Caco-2 (cell line): ENCODE results near the gene ELSPBP1. TPM values are rescaled to one million over a fixed set of nuclear protein-coding genes. Genes with fewer than 3 reads are reported as not detected.

Source experiments
- BruUV-seq: library from RNA; stranded (reverse); fragments of 400-500 nt; replicated peaks from 2 replicates; lab custom pipeline; 2021; lab: Mats Ljungman, UMichigan
- CTCF ChIA-PET: fragments of 300-600 bp; sonication (Branson Sonifier 250); formaldehyde crosslinking; loops from one replicate; lab custom pipeline; 2022; ENCODE audit warnings: antibody characterized with exemption; lab: Charles Lee
- POLR2A ChIA-PET: fragments of 300-600 bp; sonication (Branson Sonifier 250); formaldehyde crosslinking; loops from one replicate; lab custom pipeline; 2022; ENCODE audit warnings: antibody characterized with exemption; lab: Charles Lee
- DNase-seq, 2 experiments: peaks; one replicate each; pipeline versions ENCODE4 v3.0.0 to v3.0.0-alpha.2; 2020 to 2022
- H3K27me3 ChIP-seq: replicated peaks from 2 replicates; pipeline ENCODE4 v1.6.0; 2011; ENCODE audit warnings: low read length; ENCODE audit not compliant: control insufficient read depth, insufficient read depth
- H3K36me3 ChIP-seq: 2 replicates; pipeline ENCODE4 v1.5.1; 2011; ENCODE audit warnings: low read length; ENCODE audit not compliant: control insufficient read depth, insufficient read depth
- H3K4me1 ChIP-seq: fragments of 250-450 bp; sonication (Bioruptor Pico); 2 replicates; pipeline ENCODE4 v1.5.1; 2020; ENCODE audit warnings: mild to moderate bottlenecking
- H3K4me3 ChIP-seq: 2 replicates; pipeline ENCODE4 v1.5.1; 2011; ENCODE audit warnings: low read depth, mild to moderate bottlenecking, control low read depth, low read length
- H3K9me3 ChIP-seq: fragments of 250-450 bp; sonication (Bioruptor Pico); 2 replicates; pipeline ENCODE4 v1.5.1; 2020; ENCODE audit warnings: mild to moderate bottlenecking, moderate library complexity
- H3K27ac Mint-ChIP-seq: one replicate; pipeline ENCODE4 v1.8.0; 2022; ENCODE audit warnings: mixed read lengths; ENCODE audit not compliant: unreplicated experiment
- H3K27me3 Mint-ChIP-seq: one replicate; pipeline ENCODE4 v1.8.0; 2022; ENCODE audit warnings: mixed read lengths; ENCODE audit not compliant: insufficient read depth, unreplicated experiment
- H3K36me3 Mint-ChIP-seq: one replicate; pipeline ENCODE4 v1.8.0; 2022; ENCODE audit warnings: mild to moderate bottlenecking, mixed read lengths; ENCODE audit not compliant: insufficient read depth, unreplicated experiment
- H3K4me1 Mint-ChIP-seq: one replicate; pipeline ENCODE4 v1.8.0; 2022; ENCODE audit warnings: low read depth, mixed read lengths; ENCODE audit not compliant: unreplicated experiment
- H3K4me3 Mint-ChIP-seq: one replicate; pipeline ENCODE4 v1.8.0; 2022; ENCODE audit warnings: mild to moderate bottlenecking, moderate library complexity, mixed read lengths; ENCODE audit not compliant: unreplicated experiment
- H3K9me3 Mint-ChIP-seq: one replicate; pipeline ENCODE4 v1.8.0; 2022; ENCODE audit warnings: mixed read lengths; ENCODE audit not compliant: unreplicated experiment
- intact Hi-C: fragments of 100-400 bp; cut with micrococcal nuclease; formaldehyde crosslinking; loops from one replicate; pipeline ENCODE4 v1.10.0; 2022; ENCODE audit not compliant: unreplicated experiment
- total RNA-seq: library from RNA; stranded (reverse); gene quantifications from 2 replicates; pipeline ENCODE4 v1.2.3, GENCODE V29; 2022
- TF ChIP-seq, protein P1 (sequence below), 2 experiments: fragments of 200-600 bp in 1 of 2; IDR thresholded peaks; 1 replicate in 1 of 2; 2 replicates in 1 of 2; pipeline versions ENCODE4 v1.5.1 to v1.8.0; 2011 to 2022; ENCODE audit warnings: antibody characterized with exemption in 1 of 2, control low read depth in 1 of 2, inconsistent platforms in 1 of 2, low read depth in 1 of 2, low read length in 1 of 2, mild to moderate bottlenecking in 1 of 2, moderate library complexity in 1 of 2; ENCODE audit not compliant: insufficient read depth in 1 of 2, severe bottlenecking in 1 of 2, unreplicated experiment in 1 of 2

The ELSPBP1 gene
- total RNA-seq, 1 experiment from 2014 or later: not detected

DNA sequence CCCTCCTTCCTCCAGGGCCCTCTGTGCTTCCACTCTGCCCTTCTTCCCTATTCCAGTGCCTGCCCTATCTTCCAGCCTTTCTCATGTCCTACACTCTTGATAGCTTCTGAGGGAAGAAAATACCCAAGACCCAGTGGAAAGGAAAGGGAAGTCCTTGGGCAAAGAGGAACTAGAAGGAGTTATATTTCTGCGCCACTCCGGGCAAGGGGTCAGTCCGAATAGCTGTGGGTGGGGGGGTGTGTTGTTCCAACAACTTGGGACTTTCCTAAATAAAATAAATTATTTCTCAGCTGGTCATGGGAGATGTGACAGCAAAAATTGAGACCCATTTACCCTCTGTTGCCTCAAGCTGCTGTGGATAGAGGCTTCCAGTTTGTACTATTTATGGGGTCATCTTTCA lies 26.3 kb downstream of the ELSPBP1 start:
- Mint-ChIP-seq H3K4me1 (no peaks in the 10 kb centered on the region), H3K4me3 (no peak overlapping the region), H3K27ac (no peak overlapping the region), H3K36me3 (no peaks in the 10 kb centered on the region), H3K27me3 (peaks cover 29% of the 10 kb centered on the region), H3K9me3 (no peaks in the 10 kb centered on the region)
- Histone ChIP-seq H3K4me3 (no peak overlapping the region), H3K36me3 (no peaks in the 10 kb centered on the region), H3K9me3 (no peaks in the 10 kb centered on the region), H3K27me3 (peaks cover 2% of the 10 kb centered on the region), H3K4me1 (no peaks in the 10 kb centered on the region)
- TF ChIP-seq, protein P1, sequence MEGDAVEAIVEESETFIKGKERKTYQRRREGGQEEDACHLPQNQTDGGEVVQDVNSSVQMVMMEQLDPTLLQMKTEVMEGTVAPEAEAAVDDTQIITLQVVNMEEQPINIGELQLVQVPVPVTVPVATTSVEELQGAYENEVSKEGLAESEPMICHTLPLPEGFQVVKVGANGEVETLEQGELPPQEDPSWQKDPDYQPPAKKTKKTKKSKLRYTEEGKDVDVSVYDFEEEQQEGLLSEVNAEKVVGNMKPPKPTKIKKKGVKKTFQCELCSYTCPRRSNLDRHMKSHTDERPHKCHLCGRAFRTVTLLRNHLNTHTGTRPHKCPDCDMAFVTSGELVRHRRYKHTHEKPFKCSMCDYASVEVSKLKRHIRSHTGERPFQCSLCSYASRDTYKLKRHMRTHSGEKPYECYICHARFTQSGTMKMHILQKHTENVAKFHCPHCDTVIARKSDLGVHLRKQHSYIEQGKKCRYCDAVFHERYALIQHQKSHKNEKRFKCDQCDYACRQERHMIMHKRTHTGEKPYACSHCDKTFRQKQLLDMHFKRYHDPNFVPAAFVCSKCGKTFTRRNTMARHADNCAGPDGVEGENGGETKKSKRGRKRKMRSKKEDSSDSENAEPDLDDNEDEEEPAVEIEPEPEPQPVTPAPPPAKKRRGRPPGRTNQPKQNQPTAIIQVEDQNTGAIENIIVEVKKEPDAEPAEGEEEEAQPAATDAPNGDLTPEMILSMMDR (IDR thresholded peaks at IDR 0.05; ENCODE audit: insufficient read depth in 1 of 2, low read depth in 1 of 2, low read length in 1 of 2, severe bottlenecking in 1 of 2, unreplicated experiment in 1 of 2): no peak
- no peak for DNase-seq
- CTCF ChIA-PET: interaction anchor here (0.6 kb wide), 1 partner anchor 56 kb away, joined by 3 read pairs; no protein-coding TSS in a partner anchor
- no TSS peak for BruUV-seq
- POLR2A ChIA-PET: no interaction called here
- intact Hi-C loops: no loop called here

DNA sequence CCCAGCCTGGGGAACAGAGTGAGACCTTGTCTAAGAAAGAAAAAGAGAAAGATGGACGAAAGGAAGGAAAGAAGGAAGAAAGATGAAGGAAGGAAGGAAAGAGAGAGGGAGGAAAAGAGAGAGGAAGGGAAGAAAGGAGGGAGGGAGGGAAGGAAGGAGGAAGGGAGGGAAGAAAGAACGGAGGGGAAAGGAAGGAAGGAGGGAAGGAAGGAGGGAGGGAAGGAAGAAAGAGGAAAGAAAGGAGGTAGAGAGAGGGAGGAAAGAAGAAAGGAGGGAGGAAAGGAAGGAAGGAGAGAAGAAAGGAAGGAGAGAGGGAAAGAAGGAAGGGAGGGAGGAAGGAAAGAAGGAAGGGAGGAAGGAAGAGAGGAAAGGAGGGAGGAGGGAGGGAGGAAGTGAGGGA lies 28.6 kb downstream of the ELSPBP1 start:
- intact Hi-C loops: no loop called here
- Mint-ChIP-seq H3K27me3 (peaks cover 29% of the 10 kb centered on the region), H3K9me3 (no peaks in the 10 kb centered on the region), H3K27ac (no peak overlapping the region), H3K36me3 (no peaks in the 10 kb centered on the region), H3K4me3 (no peak overlapping the region), H3K4me1 (no peaks in the 10 kb centered on the region)
- TF ChIP-seq, protein P1 (IDR thresholded peaks at IDR 0.05; ENCODE audit: insufficient read depth in 1 of 2, low read depth in 1 of 2, low read length in 1 of 2, severe bottlenecking in 1 of 2, unreplicated experiment in 1 of 2): no peak
- H3K36me3 ChIP-seq: no peaks in the 10 kb centered on the region
- ChIA-PET POLR2A (no interaction called here), CTCF (no interaction called here)
- no TSS peak for BruUV-seq
- no peaks in the 10 kb centered on the region for H3K9me3 ChIP-seq
- H3K4me3 ChIP-seq: no peak overlapping the region
- no peak for DNase-seq
- H3K4me1 ChIP-seq: no peaks in the 10 kb centered on the region
- H3K27me3 ChIP-seq: peaks cover 2% of the 10 kb centered on the region

DNA sequence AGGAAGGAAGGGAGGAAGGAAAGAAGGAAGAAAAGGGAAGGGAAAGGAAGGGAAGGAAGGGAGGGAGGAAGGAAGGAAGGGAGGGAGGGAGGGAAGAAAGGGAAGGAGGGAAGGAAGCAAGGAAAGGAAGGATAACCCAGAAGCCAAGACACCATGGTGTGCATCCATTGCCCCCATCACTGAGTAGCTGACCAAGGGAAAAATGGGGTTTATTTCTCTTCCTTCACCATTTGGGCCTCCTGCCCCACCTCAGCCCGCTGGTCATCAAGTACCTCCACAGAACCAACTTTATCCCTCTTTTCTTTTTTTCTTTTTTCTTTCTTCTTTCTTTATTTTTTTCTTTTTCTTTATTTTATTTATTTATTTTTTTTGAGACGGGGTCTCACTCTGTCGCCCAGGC lies 29.1 kb downstream of the ELSPBP1 start:
- Histone ChIP-seq H3K4me1 (no peaks in the 10 kb centered on the region), H3K4me3 (no peak overlapping the region), H3K9me3 (no peaks in the 10 kb centered on the region), H3K36me3 (no peaks in the 10 kb centered on the region), H3K27me3 (peaks cover 2% of the 10 kb centered on the region)
- CTCF ChIA-PET: no interaction called here
- Mint-ChIP-seq H3K27me3 (peaks cover 30% of the 10 kb centered on the region), H3K27ac (no peak overlapping the region), H3K4me1 (no peaks in the 10 kb centered on the region), H3K36me3 (no peaks in the 10 kb centered on the region), H3K9me3 (no peaks in the 10 kb centered on the region), H3K4me3 (no peak overlapping the region)
- intact Hi-C loops: no loop called here
- POLR2A ChIA-PET: no interaction called here
- BruUV-seq: no TSS peak
- TF ChIP-seq, protein P1 (IDR thresholded peaks at IDR 0.05; ENCODE audit: insufficient read depth in 1 of 2, low read depth in 1 of 2, low read length in 1 of 2, severe bottlenecking in 1 of 2, unreplicated experiment in 1 of 2): no peak
- DNase-seq: no peak
